Vagina (tissue), 2 donors: Measurements from ENCODE around the gene ADAMTS12.

ENCODE experiments used
- POLR2AphosphoS5 ChIP-seq, 2 donors: sonication (generic); formaldehyde crosslinking; IDR thresholded peaks; one replicate each; pipeline ENCODE4 v1.9.0; 2017; ENCODE audit warnings: antibody characterized with exemption in 2 of 2, mild to moderate bottlenecking in 2 of 2, low read depth in 1 of 2; ENCODE audit not compliant: insufficient read depth in 1 of 2
- TF ChIP-seq, protein P1 (sequence below), 3 experiments: fragments of 450-650 bp in 2 of 3; fragments of 200-600 bp in 1 of 3; sonication (generic) in 1 of 3; IDR thresholded peaks; one replicate each; pipeline ENCODE4 v1.5.1; 2017 to 2019; ENCODE audit warnings: antibody characterized with exemption in 3 of 3, mild to moderate bottlenecking in 2 of 3, moderate library complexity in 2 of 3

DNA sequence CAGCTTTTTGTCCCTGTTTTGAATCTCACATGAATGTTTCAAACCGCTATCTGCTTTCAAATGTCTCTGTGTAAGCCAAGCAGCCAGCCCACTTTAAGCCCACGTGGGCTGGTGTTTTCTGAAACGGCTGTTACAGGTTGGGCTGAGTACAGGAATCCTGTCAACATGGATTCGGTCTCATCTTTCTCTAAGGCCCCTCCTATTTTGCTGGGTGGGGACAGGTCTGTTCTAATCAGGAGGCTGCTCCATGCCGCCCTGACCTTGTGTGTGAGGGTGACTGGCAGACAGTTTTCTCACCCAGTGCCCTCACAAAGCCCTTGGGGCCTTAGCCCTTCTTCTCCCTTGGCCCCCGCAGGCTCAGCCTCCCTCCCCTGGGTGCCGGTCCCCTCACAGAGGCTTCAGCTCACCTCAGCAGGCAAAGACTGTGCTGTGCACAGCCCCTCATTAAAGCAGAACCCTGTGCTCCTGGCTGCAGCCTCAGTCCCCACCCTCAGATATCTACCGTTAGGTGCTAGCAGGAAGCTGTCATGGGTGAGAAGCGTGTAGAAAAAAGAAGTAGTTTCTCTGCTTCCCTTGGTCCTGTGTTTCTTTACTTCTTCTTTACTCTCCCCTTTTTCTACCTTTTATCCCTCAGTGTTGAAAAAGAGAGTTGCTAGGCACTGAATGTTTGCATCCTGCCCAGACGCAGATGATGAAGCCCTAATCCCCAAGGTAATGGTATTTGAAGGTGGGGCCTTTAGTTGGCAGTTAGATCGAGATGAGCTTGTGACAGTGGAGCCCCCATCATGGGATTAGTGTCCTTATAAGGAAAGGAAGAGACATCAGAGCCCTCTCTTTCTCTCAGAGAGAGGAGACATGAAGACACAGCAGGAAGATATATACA lies 205.7 kb downstream of the ADAMTS12 start:
- TF ChIP-seq, protein P1, sequence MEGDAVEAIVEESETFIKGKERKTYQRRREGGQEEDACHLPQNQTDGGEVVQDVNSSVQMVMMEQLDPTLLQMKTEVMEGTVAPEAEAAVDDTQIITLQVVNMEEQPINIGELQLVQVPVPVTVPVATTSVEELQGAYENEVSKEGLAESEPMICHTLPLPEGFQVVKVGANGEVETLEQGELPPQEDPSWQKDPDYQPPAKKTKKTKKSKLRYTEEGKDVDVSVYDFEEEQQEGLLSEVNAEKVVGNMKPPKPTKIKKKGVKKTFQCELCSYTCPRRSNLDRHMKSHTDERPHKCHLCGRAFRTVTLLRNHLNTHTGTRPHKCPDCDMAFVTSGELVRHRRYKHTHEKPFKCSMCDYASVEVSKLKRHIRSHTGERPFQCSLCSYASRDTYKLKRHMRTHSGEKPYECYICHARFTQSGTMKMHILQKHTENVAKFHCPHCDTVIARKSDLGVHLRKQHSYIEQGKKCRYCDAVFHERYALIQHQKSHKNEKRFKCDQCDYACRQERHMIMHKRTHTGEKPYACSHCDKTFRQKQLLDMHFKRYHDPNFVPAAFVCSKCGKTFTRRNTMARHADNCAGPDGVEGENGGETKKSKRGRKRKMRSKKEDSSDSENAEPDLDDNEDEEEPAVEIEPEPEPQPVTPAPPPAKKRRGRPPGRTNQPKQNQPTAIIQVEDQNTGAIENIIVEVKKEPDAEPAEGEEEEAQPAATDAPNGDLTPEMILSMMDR (IDR thresholded peaks at IDR 0.05): no peak
- no peak for TF ChIP-seq POLR2AphosphoS5 (IDR thresholded peaks at IDR 0.05; ENCODE audit: insufficient read depth in 1 of 2, low read depth in 1 of 2)
